Right ventricle myocardium superior (tissue), 1 donor: ENCODE data around the gene SLC16A4. TPM values are rescaled to one million over a fixed set of nuclear protein-coding genes. Genes with fewer than 3 reads are reported as not detected.
A peak's percentile ranks its signal among the peaks of the same experiment; 100 is the strongest.

Source experiments
- ATAC-seq: fragments of 200-7000 bp; cut with Tn5 transposase; one replicate; pipeline ENCODE4 v1.9.1; 2020; ENCODE audit warnings: mild to moderate bottlenecking; ENCODE audit not compliant: poor library complexity
- DNase-seq: peaks from one replicate; pipeline ENCODE4 v3.0.0-alpha.2; 2020
- intact Hi-C: fragments of 100-400 bp; cut with DNase I; formaldehyde crosslinking; loops from one replicate; pipeline ENCODE4 v1.11.2; 2022
- total RNA-seq: library from RNA; stranded (reverse); fragmentation: NEBNext Ultra II Directional; extraction: Animal tissue kit (Norgen Biotek cat#: 25700); gene quantifications from one replicate; pipeline ENCODE4 v1.2.1, GENCODE V29; 2021
- donor health status: DM: no; HTN: yes; CAD: no; lungs with severe emphysema.

Gene SLC16A4
- total RNA-seq, 1 donor from 2014 or later = 3.4 TPM

DNA sequence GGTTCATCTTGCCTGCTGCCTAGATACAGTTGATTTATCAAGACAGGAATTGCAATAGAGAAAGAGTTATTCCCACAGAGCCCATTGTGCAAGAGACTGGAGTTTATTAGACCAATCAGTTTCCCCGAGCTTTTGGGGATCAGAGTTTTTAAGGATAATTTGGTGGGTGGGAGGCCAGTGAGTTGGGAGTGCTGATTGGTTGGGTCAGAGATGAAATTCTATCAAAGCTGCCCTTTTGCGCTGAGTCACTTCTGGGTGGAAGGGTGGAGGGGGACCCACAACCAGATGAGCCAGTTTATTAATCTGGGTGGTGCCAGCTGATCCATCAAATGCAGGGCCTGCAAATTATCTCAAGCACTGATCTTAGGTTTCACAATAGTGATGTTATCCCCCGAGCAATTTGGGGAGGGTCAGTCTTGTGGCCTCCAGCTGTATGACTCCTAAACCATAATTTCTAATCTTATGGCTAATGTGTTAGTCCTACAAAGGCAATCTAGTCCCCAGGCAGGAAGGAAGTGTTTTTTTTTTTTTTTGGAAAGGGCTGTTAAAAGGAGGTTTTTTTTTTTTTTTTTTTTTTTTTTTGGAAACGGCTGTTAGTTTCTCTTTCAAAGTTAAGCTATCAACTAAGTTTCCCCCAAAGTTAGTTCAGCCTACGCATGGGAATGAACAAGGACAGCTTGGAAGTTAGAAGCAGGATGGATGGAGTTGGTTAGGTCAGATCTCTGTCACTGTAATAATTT is 7.4 kb downstream of the SLC16A4 start:
- intact Hi-C loops = no loop called here
- ATAC-seq (no peak), DNase-seq (no peak)

DNA sequence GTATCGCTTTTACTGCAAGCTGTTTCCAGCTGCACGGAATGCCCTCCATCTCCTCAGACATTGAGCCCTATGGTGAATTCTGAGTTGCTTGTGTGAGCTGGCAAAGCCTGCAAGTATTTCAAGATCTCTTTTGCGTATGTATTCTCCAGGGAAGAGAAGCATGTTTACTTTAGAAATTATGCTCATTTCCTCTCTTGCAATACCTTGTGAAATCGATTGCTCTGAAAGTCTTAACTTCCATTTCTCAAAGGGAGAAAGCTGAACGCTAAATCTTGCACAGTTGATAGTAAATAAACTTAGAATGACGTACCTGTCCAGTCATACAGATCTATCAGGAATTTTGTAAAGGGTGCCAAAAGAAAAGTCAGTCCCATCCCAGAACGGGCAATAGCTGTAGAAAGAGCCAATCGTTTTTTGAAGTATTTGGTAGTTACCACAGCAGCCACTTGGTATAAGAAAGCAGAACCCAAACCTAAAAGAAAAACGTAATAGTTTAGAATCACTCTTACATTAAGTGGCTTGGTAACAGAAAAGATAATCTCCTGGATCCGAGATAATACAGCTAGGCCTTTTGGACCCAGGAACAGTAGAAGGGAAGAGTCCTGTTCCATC is 10.0 kb downstream of the SLC16A4 start:
- DNase-seq = no peak
- intact Hi-C loops = no loop called here
- ATAC-seq = peak; percentile 57

DNA sequence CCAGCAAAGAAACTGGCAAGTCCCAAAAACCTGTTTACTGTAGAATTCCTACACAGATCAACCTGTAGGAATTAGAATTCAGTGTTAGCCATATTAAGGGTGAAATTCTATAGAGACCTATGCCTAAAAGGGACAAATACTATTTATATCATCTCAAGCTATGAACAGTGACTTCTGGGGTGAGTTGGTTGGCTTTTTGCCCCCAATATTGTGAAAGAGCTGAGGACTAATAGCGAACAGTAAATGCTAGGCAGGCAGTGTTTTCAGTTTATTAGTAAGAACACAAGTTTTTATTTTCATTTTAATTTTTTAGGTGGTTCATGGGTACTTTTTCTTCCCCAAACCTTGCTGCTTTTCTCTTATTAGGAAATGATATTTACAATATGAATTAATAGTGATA is 15.3 kb downstream of the SLC16A4 start:
- ATAC-seq (no peak), DNase-seq (no peak)
- intact Hi-C loops = no loop called here

DNA sequence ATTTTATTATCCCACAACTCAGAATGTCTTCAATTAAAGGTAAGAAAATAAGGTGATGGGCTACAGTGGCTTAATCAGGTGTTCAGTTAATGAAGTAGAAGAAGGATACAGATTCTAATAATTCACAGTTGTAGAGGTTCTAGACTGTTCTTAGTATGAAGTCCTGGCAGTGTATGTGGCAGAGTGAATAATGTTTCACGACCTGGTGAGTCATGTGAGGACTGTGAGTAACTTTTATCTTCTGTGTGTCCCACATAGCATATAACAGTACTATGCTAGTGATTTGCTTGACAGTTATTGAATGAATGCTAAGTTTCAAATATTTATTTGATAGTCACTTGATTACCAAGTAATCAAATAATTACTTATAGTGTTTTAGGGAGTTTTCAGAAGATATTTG is 20.0 kb downstream of the SLC16A4 start:
- intact Hi-C loops = no loop called here
- no peak for ATAC-seq

DNA sequence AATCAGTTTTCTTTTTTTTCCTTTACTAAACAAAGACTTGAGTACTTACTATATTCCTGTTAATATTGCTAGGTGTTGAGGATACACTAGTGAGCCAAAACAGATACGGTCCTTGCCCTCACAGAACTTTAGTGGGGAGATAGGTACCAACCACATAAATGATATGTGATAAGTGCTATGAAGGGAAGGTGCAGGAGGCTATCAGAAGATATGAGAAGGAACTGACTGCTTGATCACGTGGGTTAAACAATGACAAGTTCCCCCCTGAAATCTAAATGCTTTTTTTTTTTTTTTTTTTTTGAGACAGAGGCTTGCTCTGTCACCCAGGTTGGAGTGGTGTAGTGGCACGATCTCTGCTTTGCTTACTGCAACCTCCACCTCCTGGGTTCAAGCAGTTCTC is 26.6 kb downstream of the SLC16A4 start:
- ATAC-seq = no peak
- intact Hi-C loops = no loop called here
- DNase-seq = no peak

More for the DNA sequence above, 20.0 kb downstream of the SLC16A4 start:
- no peak for DNase-seq

DNA sequence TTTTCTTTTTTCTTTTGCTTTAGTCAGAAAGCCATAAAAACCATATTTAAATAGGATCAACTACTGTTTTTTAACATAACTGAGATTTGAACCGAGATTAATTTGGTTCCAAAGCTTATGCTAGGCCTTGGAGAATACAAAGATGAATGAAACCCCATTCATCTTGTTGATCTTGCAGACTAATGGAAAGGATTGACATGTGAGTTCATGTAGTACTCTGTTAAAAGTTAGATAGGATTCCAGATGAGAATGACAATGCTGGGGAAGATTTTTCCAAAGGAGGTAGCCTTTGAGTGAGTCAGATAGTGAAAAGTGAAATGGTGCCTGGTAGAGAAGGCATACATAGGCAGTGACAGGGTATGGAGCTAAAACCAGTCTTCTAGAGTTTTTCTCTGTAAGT is 29.0 kb downstream of the SLC16A4 start:
- no peak for ATAC-seq
- intact Hi-C loops = no loop called here
- no peak for DNase-seq

DNA sequence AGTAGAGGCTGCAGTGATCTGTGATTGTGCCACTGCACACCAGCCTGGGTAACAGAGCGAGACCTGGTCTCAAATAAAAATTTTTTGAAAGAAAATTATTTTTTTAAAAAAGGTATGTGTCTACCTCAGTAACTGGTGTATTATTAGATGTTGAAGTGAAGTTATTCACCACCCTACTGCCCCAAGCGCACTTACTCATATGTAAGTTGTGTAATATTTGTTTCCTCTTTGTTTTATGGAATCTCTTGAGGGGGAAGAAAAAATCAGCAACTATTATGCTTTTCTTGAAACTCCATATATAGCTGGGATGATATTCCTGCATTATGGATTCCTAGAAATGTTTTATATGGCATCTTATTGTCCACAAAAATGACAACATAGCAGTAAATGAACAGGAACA is 30.4 kb downstream of the SLC16A4 start:
- intact Hi-C loops = no loop called here
- no peak for ATAC-seq
- no peak for DNase-seq

DNA sequence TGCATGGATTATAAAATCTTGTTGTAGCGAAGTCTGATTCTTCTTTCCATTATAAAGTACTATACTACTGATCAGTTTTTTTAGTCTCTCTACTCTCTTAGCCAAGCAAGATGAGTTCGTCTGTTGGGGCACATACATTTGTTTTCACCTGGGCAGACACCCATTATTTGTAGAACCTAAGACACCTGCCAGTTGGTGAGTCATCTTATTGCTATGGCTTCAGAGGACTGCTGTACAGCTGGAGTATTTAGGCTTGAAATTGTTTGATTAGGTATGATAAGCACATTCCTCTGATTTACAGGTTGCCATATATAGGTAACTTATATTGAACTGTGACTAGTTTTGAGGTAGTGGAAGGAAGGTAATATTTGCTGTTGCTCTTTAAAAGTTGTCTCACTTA is 34.4 kb downstream of the SLC16A4 start:
- DNase-seq (no peak), ATAC-seq (no peak)
- intact Hi-C loops = no loop called here

DNA sequence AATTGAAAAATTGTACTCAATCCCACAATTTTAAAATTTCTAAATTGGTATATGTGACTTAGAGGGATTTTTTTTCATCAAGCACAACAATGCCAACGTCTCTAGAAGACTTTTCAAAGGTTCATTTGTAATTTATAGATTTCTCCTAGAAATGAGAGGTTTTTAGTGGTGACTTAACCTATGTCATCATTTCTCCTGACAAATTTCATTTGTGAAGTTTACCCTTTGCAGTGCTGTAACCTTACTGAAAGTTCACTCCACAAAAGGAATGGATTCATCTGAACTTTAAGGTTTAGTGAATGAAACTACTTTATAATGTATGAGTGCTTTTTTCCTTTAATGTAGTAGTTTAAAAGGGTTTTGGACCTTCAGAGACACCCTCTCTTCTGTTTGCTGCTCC is 35.5 kb downstream of the SLC16A4 start:
- DNase-seq (no peak), ATAC-seq (no peak)
- intact Hi-C loops = no loop called here

DNA sequence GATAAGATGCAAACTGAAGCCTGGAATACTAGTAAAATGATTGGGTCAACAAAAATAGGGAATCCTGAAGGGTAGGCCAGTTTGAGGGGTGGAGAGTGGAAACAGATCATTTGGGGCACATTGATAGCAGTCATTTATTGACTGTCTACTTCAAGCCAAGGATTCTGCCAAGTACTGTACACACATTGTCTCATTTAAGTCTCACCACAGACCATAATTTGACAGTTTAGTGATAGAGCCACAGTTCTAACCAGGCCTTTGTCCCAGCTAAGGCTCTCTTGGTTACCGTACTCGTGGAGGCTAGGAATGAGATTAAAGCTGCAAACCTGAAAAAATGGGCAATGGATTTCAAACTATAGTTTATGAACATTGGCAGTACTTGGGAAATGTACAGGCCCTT is 40.5 kb downstream of the SLC16A4 start:
- DNase-seq = no peak
- intact Hi-C loops = no loop called here
- no peak for ATAC-seq

DNA sequence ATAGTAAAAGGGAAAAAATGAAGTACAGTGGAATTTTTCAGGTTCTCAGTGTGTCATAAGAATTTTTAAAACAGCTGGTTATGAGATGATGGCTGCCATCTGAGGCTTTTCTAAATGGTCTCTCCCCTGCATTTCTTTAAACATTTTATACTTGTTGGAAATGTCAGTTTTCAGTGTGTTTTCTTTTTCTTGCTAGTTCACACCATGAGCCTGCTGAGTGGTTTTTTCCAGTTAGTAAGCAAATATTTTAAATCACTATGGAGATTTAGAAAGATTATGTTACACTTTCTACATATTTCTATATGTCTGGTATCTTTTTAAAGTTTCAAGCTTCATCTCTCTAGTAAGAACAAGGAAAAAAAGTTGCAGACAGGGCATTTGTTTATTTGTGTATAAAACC is 42.1 kb downstream of the SLC16A4 start:
- DNase-seq = no peak
- intact Hi-C loops = no loop called here
- no peak for ATAC-seq

DNA sequence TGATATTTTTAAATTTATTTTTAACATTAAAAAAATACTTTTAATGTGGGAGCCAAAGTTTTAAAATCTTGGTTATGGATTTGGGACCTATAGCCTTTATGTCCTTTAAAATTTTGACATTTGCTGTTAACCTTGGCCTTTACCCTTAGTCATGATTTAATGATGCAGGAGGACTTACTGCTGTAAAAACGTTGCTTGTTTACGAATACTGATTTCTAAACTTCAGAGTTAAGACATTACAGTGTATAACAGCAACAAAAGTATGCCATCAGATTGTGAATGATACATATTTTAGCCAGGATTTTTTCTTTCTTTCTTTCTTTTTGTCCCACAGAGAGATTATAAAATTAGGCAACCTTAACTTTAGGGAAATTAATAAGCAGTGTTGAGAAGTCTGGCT is 42.8 kb downstream of the SLC16A4 start:
- intact Hi-C loops = no loop called here
- DNase-seq (no peak), ATAC-seq (no peak)

DNA sequence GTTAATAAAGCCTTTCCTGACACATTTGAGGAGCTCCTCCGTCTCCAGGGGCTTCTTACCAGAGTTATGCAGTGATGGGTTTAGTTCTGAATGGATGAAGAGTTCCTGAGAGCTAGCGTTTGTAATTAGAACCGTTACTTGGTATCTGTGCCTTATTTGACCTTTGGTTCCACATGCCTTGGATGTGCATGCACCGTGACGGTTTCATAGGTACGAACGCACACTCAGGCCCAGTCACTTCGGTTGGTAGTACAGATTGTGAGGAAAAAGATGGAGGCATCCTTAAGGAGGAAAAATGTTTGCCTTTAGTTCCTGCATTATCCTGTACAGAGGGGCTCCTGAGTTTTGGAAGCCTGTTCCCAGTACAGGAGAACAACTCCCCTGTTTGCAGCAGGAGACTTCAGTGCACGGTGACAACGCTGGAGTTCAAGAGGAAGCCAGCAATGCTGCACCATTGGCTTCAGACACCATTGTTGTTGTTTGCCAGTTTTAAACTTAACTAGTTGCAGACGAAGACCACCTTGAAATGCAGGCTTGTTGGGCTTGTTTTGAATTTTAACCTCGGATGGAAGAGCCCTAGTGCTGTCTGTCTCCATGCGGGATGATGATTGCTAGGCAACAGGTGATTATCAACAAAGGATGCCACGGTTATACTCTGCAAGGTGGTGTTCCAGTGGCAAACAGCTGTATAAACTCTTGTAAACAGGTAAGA is 43.5 kb downstream of the SLC16A4 start:
- DNase-seq = no peak
- peak; percentile 61 for ATAC-seq
- intact Hi-C loops = no loop called here

DNA sequence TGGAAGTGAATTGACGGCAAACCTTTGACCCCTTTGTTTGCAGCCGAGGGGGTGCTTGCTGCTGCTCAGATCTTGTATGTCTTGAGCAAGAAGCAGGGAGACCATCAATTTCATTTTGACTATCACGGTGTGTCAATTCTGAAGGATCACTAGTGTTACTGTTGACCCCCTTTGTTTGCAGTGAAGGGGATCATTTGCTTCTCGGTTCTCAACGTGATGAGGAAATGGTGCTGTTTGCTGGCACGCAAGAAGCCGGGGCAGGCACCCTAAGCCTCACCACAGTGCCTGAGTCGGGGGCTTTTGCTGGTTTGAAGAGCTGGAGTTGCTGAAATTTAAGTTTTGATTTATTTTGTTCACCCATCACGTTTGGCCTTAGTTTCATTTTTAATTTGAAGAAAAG is 44.1 kb downstream of the SLC16A4 start:
- ATAC-seq = no peak
- DNase-seq = no peak
- intact Hi-C loops = no loop called here

DNA sequence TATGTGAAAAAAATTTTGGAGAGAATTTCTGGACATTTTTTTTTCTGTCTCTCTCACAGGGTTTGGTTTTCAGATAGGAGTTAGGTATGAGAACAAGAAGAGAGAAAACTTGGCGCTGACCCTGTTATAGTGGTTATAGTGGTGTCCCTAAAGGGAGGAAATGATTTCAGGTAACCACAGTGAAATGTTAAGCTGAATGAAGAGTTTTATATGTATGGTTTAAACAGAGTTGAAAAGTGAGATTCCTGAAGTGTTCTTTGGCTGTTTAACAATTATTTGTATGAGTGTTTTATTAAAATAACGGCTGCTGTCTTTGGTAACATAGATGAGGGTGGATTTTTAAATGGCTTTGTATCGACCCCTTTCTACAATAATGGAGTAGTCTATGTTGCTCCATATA is 45.3 kb downstream of the SLC16A4 start:
- intact Hi-C loops = no loop called here
- DNase-seq (no peak), ATAC-seq (no peak)

DNA sequence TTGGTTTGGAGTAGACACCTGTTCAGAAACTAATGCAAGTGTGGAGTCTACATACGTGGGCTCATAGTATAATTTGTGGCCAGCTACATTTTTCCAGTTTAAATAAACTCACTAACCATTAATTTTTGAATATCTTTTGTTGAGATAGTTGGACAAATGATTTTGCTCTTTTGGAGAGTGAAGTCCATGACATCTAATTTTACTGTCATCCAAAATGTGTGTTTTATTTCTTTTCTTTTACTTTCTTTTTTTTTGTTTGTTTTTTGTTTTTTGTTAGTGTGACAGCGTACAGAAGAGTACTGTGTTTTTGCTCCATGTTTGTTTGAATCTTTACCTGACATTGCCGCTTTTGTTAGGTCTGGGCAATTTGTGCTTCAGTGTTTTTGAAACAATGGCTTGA is 46.7 kb downstream of the SLC16A4 start:
- DNase-seq (no peak), ATAC-seq (no peak)
- intact Hi-C loops = loop anchor here (5.0 kb wide), 1 partner anchor 63 kb away; the partner anchor contains the start of gene LAMTOR5

DNA sequence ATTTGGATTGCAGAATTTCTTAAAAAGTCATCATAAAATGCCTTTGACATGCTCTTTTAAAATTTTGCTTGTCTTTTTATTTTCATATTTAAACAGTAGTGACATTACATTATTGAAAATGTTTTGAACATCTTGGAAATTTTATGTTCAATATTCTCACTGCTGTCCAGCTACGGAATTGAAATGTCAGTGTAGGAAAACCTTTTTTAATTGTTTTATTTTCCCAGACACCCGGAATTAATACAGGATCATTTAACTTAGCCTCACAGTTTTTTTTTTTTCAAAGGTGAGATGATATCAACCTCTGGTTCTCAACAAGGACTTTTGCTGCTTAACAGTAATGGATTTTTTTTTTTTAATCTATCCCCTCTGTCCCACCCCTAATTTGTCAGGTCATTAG is 47.6 kb downstream of the SLC16A4 start:
- intact Hi-C loops = loop anchor here (5.0 kb wide), 1 partner anchor 64 kb away; the partner anchor contains the start of gene LAMTOR5
- DNase-seq (no peak), ATAC-seq (no peak)

DNA sequence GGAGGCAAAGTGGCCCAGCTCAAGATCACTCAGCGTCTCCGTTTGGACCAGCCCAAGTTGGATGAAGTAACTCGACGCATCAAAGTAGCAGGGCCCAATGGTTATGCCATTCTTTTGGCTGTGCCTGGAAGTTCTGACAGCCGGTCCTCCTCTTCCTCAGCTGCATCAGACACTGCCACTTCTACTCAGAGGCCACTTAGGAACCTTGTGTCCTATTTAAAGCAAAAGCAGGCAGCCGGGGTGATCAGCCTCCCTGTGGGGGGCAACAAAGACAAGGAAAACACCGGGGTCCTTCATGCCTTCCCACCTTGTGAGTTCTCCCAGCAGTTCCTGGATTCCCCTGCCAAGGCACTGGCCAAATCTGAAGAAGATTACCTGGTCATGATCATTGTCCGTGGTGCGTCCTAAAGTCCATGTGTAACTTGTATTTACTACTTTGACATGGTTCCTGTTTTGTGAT is 48.9 kb downstream of the SLC16A4 start:
- ATAC-seq (no peak), DNase-seq (no peak)
- intact Hi-C loops = loop anchor here (5.0 kb wide), 1 partner anchor 65 kb away; the partner anchor contains the start of gene LAMTOR5

DNA sequence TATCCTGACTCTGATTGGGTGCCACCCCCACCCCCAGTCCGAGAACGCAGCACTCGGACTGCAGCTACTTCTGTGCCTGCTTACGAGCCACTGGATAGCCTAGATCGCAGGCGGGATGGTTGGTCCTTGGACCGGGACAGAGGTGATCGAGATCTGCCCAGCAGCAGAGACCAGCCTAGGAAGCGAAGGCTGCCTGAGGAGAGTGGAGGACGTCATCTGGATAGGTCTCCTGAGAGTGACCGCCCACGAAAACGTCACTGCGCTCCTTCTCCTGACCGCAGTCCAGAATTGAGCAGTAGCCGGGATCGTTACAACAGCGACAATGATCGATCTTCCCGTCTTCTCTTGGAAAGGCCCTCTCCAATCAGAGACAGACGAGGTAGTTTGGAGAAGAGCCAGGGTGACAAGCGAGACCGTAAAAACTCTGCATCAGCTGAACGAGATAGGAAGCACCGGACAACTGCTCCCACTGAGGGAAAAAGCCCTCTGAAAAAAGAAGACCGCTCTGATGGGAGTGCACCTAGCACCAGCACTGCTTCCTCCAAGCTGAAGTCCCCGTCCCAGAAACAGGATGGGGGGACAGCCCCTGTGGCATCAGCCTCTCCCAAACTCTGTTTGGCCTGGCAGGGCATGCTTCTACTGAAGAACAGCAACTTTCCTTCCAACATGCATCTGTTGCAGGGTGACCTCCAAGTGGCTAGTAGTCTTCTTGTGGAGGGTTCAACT is 49.5 kb downstream of the SLC16A4 start:
- no peak for ATAC-seq
- no peak for DNase-seq
- intact Hi-C loops = loop anchor here (5.0 kb wide), 1 partner anchor 66 kb away; the partner anchor contains the start of gene LAMTOR5
